22Rv1 (cell line): ENCODE results near the gene SERPINB13.

ENCODE experiments used
- H3K27ac ChIP-seq: fragments of 450-650 bp; 2 replicates; pipeline ENCODE4 v1.5.1; 2017
- ZFX ChIP-seq: fragments of 450-650 bp; IDR thresholded peaks from 2 replicates; pipeline ENCODE4 v1.6.1; 2017; ENCODE audit warnings: antibody characterized with exemption, borderline replicate concordance
- TF ChIP-seq, protein P1 (sequence below): fragments of 450-650 bp; IDR thresholded peaks from 2 replicates; pipeline ENCODE4 v1.5.1; 2017; ENCODE audit warnings: mild to moderate bottlenecking

SERPINB13 gene

DNA sequence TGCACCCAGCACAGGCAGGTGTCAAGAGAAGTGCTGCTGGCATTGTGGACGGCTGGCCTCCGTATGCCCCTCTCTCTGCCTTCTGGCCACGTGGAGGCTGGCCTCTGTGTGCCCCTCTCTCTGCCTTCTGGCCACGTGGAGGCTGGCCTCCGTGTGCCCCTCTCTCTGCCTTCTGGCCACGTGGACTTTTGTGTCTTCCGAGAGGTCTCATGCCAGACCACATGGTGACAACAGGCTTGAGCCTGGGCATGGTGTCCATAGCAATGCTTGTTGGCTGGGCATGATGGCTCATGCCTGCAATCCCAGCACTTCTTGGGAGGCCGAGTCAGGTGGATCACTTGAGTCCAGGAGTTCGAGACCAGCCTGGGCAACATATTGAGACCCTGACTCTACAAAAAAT is 19.3 kb upstream of the SERPINB13 start:
- TF ChIP-seq, protein P1, sequence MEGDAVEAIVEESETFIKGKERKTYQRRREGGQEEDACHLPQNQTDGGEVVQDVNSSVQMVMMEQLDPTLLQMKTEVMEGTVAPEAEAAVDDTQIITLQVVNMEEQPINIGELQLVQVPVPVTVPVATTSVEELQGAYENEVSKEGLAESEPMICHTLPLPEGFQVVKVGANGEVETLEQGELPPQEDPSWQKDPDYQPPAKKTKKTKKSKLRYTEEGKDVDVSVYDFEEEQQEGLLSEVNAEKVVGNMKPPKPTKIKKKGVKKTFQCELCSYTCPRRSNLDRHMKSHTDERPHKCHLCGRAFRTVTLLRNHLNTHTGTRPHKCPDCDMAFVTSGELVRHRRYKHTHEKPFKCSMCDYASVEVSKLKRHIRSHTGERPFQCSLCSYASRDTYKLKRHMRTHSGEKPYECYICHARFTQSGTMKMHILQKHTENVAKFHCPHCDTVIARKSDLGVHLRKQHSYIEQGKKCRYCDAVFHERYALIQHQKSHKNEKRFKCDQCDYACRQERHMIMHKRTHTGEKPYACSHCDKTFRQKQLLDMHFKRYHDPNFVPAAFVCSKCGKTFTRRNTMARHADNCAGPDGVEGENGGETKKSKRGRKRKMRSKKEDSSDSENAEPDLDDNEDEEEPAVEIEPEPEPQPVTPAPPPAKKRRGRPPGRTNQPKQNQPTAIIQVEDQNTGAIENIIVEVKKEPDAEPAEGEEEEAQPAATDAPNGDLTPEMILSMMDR: no peak
- no peak for TF ChIP-seq ZFX

DNA sequence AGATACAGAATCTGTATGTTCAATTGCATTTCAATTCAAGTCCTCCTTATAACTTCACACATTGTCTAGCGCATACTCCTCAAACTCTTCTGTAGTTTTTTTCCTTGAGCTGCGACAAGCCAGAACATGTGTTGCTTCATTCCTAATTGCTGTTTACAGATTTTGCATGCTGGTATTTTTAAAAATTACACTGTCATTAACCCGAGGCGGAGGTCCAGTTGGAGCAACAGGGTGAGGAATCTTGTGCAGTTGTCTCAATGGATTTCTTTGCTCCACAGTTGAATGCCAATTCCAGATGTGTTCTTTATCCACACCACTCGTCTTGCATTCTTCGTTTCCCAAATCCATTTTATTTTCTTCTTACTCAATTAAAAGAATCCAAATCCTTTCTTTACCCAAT is 16.4 kb upstream of the SERPINB13 start:
- H3K27ac ChIP-seq: no peak overlapping the region
- TF ChIP-seq ZFX: no peak
- TF ChIP-seq, protein P1: no peak

More for the DNA sequence above, 19.3 kb upstream of the SERPINB13 start:
- H3K27ac ChIP-seq: no peak overlapping the region

DNA sequence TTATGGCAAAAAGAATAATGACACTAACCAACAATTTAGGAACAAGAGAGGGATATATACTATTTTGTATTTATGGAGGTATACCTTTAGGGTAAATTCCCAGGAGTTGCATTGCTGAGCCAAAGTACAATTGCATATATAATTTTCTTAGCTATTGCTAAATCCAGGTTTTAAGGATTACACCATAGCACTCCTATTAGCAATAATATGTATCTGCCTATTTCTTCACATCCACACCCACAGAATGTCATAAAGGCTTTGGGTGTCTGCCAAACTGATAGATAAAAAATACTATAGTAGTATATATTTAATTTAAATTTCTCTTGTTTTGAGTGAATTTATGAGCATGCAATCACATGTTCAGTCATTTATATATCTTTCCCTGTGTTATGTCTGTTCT is 11.5 kb upstream of the SERPINB13 start:
- H3K27ac ChIP-seq: no peak overlapping the region
- TF ChIP-seq, protein P1: no peak
- TF ChIP-seq ZFX: no peak

DNA sequence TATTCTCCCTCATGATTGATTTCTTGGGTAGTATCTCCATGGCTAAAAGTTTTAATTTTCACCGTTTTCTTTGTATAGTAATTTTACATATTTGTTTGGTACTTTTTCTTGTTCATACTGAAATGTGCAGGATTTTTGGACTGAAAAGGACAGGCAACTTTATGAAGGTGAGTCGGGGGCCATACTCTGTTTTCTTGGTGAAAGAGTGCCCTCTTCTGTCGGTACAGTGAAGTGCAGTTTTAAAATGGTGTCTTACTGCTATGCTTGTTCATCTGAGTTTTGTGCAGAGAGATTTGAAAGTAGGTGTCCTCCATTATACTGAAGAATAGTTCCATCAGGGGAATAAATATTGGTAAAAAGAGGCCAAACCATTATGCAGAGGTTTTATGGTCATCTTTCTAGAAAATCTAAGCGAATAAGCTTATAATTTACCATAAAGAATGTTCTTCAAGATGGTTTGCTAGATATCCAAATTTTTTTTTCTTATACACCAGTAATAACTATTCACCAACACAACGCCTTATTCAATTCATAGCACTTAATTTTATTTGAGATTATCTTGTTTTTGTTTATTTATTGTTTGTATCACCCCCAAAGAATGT is 8.7 kb upstream of the SERPINB13 start:
- TF ChIP-seq ZFX: no peak
- TF ChIP-seq, protein P1: peak; percentile 85
- H3K27ac ChIP-seq: no peak overlapping the region

DNA sequence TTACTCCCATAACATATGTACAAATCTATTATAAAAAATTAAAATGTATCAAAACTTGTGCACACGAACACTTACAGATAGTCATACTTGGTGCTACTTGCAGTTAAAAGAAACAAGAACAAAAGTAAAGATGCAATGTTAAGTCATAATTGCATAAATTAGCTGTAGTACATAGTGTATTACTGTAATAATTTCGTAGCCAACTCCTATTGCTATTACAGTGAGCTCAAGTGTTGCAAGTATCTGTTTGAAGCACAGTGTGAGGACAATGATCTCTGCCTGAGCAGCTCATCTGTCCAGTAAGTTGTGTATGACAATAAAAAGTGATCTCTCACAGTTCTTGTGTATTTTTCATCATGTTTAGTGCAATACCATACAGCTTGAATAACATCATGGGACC is 7.5 kb upstream of the SERPINB13 start:
- no peak overlapping the region for H3K27ac ChIP-seq
- TF ChIP-seq, protein P1: no peak
- no peak for TF ChIP-seq ZFX

DNA sequence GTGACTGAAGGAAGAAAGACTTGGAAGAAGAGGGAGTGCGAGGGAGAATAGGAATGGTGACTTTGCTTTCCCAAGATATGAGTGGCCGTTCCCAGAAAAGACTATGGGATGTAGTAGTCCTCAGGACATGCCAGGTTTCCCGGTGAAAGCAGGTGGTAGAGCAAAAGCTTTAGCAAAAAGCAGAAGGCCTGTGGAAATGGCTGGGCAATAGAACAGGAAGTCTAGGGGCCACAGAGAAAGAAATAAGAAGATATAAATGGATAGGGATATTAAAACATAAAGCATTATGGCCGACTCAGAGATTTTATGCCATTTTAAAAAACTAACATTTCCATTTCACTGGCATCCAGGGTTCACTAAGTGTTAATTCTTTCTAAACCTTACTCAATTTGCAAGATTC is 1.2 kb upstream of the SERPINB13 start:
- TF ChIP-seq, protein P1: no peak
- TF ChIP-seq ZFX: no peak
- H3K27ac ChIP-seq: no peak overlapping the region

DNA sequence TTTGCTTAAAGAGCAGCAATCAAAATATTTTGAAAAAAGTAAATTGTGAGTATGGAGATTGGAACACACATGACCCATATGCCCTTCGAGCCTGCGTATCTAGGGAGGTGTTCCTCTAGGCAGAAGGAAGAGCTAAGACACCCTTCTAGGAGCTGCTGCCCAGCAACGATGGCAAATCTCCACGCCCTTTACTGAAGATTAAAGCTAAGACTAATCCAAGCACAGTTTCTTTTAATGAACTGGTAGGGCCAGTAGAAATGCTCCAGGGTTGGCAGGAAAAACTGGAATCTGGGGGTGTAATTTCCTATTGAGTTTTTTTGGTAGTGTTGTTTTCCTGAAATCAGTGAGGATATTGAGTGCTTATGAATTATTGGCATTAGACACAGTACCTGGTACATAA is 712 bp upstream of the SERPINB13 start:
- no peak overlapping the region for H3K27ac ChIP-seq
- TF ChIP-seq ZFX: no peak
- TF ChIP-seq, protein P1: no peak
